ENCODE measurements around the gene FHIT.

GRCh38 chr3:61114316-61114953, 136.8 kb downstream of the FHIT start:
- TF ChIP-seq EZH2phosphoT487 (IDR thresholded peaks at IDR 0.05; ENCODE audit: insufficient read depth, low read depth) (no peak), EZH2 (IDR thresholded peaks at IDR 0.05; ENCODE audit: insufficient read depth, poor library complexity, severe bottlenecking) (no peak)

Measured in GM23248 (cell line).